D721Med (cell line): ENCODE results near the gene CNOT6.
"Not testable (repeated sequence)": the region's sequence is repeated elsewhere in the genome, so short reads cannot be mapped to it uniquely, and the experiment has no call there.

Experiments used
- DNase-seq: peaks from one replicate; pipeline ENCODE4 v3.0.0; 2011; ENCODE audit warnings: low spot score; ENCODE audit not compliant: insufficient read length
- FAIRE-seq: peaks from 2 replicates; lab custom pipeline; 2011; peaks lifted over from hg19 to GRCh38; lab: Jason Lieb, UNC
- TF ChIP-seq, protein P1 (sequence below): IDR thresholded peaks from 2 replicates; pipeline ENCODE4 v1.5.1; 2012; ENCODE audit warnings: mild to moderate bottlenecking, control low read depth; ENCODE audit not compliant: insufficient read depth; ENCODE audit errors: missing control alignments

Gene CNOT6

GRCh38 chr5:180494510-180495181 lies 467 bp downstream of the CNOT6 start:
- FAIRE-seq (no peak), DNase-seq (no peak)
- TF ChIP-seq, protein P1, sequence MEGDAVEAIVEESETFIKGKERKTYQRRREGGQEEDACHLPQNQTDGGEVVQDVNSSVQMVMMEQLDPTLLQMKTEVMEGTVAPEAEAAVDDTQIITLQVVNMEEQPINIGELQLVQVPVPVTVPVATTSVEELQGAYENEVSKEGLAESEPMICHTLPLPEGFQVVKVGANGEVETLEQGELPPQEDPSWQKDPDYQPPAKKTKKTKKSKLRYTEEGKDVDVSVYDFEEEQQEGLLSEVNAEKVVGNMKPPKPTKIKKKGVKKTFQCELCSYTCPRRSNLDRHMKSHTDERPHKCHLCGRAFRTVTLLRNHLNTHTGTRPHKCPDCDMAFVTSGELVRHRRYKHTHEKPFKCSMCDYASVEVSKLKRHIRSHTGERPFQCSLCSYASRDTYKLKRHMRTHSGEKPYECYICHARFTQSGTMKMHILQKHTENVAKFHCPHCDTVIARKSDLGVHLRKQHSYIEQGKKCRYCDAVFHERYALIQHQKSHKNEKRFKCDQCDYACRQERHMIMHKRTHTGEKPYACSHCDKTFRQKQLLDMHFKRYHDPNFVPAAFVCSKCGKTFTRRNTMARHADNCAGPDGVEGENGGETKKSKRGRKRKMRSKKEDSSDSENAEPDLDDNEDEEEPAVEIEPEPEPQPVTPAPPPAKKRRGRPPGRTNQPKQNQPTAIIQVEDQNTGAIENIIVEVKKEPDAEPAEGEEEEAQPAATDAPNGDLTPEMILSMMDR: no peak

GRCh38 chr5:180495292-180495691 lies 1.1 kb downstream of the CNOT6 start:
- TF ChIP-seq, protein P1: no peak
- DNase-seq (no peak), FAIRE-seq (no peak)

DNA sequence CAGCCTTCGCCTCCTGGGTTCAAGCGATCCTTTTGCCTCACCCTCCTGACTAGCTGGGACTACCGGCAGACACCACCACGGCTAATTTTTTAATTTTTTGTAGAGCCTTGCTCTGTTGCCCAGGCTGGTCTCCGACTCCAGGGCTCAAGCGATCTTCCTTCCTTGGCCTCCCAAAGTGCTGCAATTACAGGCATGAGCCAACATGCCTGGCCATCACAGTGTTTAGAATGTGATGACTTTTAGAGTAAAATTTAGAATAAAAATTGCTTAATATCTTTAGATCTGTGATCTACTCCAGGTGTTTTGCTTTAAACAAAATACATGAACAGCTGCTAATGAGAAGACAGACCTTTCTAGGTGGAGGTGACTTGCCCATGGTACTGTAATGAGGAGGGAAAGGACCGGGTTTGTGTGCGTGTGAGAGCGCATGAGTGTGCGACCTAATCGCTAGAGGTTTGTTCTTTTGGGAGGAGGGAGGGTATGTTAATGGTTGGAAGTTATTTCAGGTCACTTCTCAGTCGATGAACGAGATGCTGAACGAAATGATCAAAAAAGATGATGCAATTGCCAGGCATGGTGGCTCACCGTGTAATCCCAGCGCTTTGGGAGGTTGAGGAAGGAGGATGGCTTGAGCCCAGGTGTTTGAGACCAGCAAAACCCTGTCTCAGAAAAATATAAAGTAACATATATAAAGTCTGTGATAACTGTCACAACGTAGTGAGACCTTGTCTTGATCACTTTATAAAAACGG lies 2.0 kb downstream of the CNOT6 start:
- TF ChIP-seq, protein P1: no peak
- DNase-seq (no peak), FAIRE-seq (no peak)

- not testable (repeated sequence) for DNase-seq, FAIRE-seq
Measured at GRCh38 chr5:180496806-180497205, 2.6 kb downstream of the CNOT6 start.

DNA sequence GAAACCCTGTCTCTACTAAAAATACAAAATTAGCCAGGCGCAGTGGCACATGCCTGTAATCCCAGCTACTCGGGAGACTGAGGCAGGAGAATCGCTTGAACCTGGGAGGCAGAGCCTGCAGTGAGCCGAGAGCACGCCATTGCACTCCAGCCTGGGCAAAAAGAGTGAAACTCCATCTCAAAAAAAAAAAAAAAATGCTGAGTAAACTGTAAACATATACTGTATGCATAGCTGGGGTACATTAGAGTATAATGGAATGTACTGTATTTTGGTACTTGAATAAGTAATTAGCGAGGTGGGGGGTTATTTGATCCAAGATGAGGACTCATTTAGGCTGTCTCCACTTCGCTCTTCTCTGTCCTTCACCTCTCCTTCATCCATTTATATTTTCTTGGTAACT lies 3.7 kb downstream of the CNOT6 start:
- DNase-seq, FAIRE-seq: not testable (repeated sequence)

- TF ChIP-seq, protein P1: no peak
- no peak for FAIRE-seq
- DNase-seq: no peak
Measured at GRCh38 chr5:180498378-180498777, 4.2 kb downstream of the CNOT6 start.

DNA sequence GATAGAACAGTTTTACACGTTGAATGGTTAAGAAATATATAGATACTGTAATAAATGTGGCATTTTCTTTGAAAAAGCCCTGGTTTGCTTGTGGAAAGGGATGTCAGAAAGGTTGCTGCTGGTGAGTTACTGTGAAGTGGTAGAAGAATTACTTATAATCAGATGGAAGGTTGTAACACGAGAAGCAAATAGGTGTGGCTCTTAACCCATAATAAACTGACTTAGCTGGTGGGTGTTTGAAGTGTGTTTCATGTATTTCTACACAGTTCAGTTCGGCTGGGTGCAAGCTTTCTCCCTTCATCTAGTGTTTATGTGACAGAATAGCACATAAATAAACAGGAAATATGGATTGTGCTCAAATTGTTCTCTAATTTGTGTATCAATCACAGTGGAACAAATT lies 5.5 kb downstream of the CNOT6 start:
- FAIRE-seq: no peak
- DNase-seq: no peak
- TF ChIP-seq, protein P1: no peak

GRCh38 chr5:180500300-180500699 lies 6.1 kb downstream of the CNOT6 start:
- FAIRE-seq, DNase-seq: not testable (repeated sequence)

- TF ChIP-seq, protein P1: no peak
- DNase-seq: no peak
- FAIRE-seq: no peak
Measured at GRCh38 chr5:180507661-180508060, 13.5 kb downstream of the CNOT6 start.
